Activated naive CD8-positive, alpha-beta T cell treated with anti-CD3 and anti-CD28 coated beads, Interleukin-2, amount 50 U/mL, for 24 hours (primary cell): ENCODE measurements around the gene AKR1E2.

Experiments
- ATAC-seq: fragments of 150-1000 bp; cut with Tn5 transposase; one replicate; pipeline ENCODE4 v1.10.0; 2021
- DNase-seq: peaks from one replicate; pipeline ENCODE4 v3.0.0; 2021
- H3K27ac Mint-ChIP-seq: one replicate; pipeline ENCODE4 v1.8.0; 2021; ENCODE audit warnings: mild to moderate bottlenecking, mixed read lengths
- H3K27me3 Mint-ChIP-seq: one replicate; pipeline ENCODE4 v1.8.0; 2021; ENCODE audit warnings: mixed read lengths
- H3K36me3 Mint-ChIP-seq: one replicate; pipeline ENCODE4 v1.8.0; 2021; ENCODE audit warnings: low read depth, mixed read lengths
- H3K4me1 Mint-ChIP-seq: one replicate; pipeline ENCODE4 v1.8.0; 2021; ENCODE audit warnings: mixed read lengths
- H3K4me3 Mint-ChIP-seq: one replicate; pipeline ENCODE4 v1.8.0; 2021; ENCODE audit warnings: mild to moderate bottlenecking, moderate library complexity, mixed read lengths
- H3K9me3 Mint-ChIP-seq: one replicate; pipeline ENCODE4 v1.8.0; 2021; ENCODE audit warnings: mixed read lengths

AKR1E2 gene

GRCh38 chr10:4845766-4846165 lies 19.8 kb downstream of the AKR1E2 start:
- no peak overlapping the region for H3K27ac Mint-ChIP-seq
- ATAC-seq: no peak
- no peak overlapping the region for H3K4me3 Mint-ChIP-seq
- no peaks in the 10 kb centered on the region for H3K9me3 Mint-ChIP-seq
- H3K36me3 Mint-ChIP-seq: no peaks in the 10 kb centered on the region
- H3K27me3 Mint-ChIP-seq: no peaks in the 10 kb centered on the region
- no peak for DNase-seq
- peaks cover 12% of the 10 kb centered on the region for H3K4me1 Mint-ChIP-seq

GRCh38 chr10:4846775-4847174 lies 20.8 kb downstream of the AKR1E2 start:
- no peak for ATAC-seq
- DNase-seq: no peak
- Mint-ChIP-seq H3K9me3 (no peaks in the 10 kb centered on the region), H3K4me1 (peaks cover 12% of the 10 kb centered on the region), H3K36me3 (no peaks in the 10 kb centered on the region), H3K4me3 (no peak overlapping the region), H3K27ac (no peak overlapping the region), H3K27me3 (no peaks in the 10 kb centered on the region)

- no peaks in the 10 kb centered on the region for H3K27me3 Mint-ChIP-seq
- peaks cover 12% of the 10 kb centered on the region for H3K4me1 Mint-ChIP-seq
- no peak for DNase-seq
- H3K4me3 Mint-ChIP-seq: no peak overlapping the region
- no peak for ATAC-seq
- no peaks in the 10 kb centered on the region for H3K9me3 Mint-ChIP-seq
- H3K36me3 Mint-ChIP-seq: no peaks in the 10 kb centered on the region
- H3K27ac Mint-ChIP-seq: no peak overlapping the region
Observed at GRCh38 chr10:4847561-4848355, 21.8 kb downstream of the AKR1E2 start.

- Mint-ChIP-seq H3K9me3 (no peaks in the 10 kb centered on the region), H3K27me3 (no peaks in the 10 kb centered on the region), H3K36me3 (no peaks in the 10 kb centered on the region), H3K27ac (no peak overlapping the region), H3K4me3 (no peak overlapping the region), H3K4me1 (peaks cover 12% of the 10 kb centered on the region)
- DNase-seq (no peak), ATAC-seq (no peak)
Observed at GRCh38 chr10:4848356-4849041, 22.5 kb downstream of the AKR1E2 start.

- H3K9me3 Mint-ChIP-seq: no peaks in the 10 kb centered on the region
- H3K4me1 Mint-ChIP-seq: peaks cover 12% of the 10 kb centered on the region
- no peak overlapping the region for H3K27ac Mint-ChIP-seq
- no peak for DNase-seq
- no peak for ATAC-seq
- H3K36me3 Mint-ChIP-seq: no peaks in the 10 kb centered on the region
- H3K4me3 Mint-ChIP-seq: no peak overlapping the region
- H3K27me3 Mint-ChIP-seq: no peaks in the 10 kb centered on the region
Observed at GRCh38 chr10:4849042-4849402, 23.0 kb downstream of the AKR1E2 start.

GRCh38 chr10:4849555-4850242 lies 23.7 kb downstream of the AKR1E2 start:
- H3K27ac Mint-ChIP-seq: no peak overlapping the region

GRCh38 chr10:4850397-4850796 lies 24.4 kb downstream of the AKR1E2 start:
- Mint-ChIP-seq H3K36me3 (no peaks in the 10 kb centered on the region), H3K9me3 (no peaks in the 10 kb centered on the region), H3K4me3 (no peak overlapping the region), H3K4me1 (peaks cover 12% of the 10 kb centered on the region), H3K27me3 (no peaks in the 10 kb centered on the region), H3K27ac (no peak overlapping the region)
- no peak for DNase-seq
- ATAC-seq: no peak

More at GRCh38 chr10:4849555-4850242, 23.7 kb downstream of the AKR1E2 start:
- DNase-seq: peak; percentile 88
- no peak overlapping the region for H3K4me3 Mint-ChIP-seq
- peak; percentile 83 for ATAC-seq
- no peaks in the 10 kb centered on the region for H3K27me3 Mint-ChIP-seq
- peaks cover 12% of the 10 kb centered on the region for H3K4me1 Mint-ChIP-seq
- H3K36me3 Mint-ChIP-seq: no peaks in the 10 kb centered on the region
- H3K9me3 Mint-ChIP-seq: no peaks in the 10 kb centered on the region

GRCh38 chr10:4851176-4851575 lies 25.2 kb downstream of the AKR1E2 start:
- H3K4me3 Mint-ChIP-seq: no peak overlapping the region
- H3K27ac Mint-ChIP-seq: no peak overlapping the region
- ATAC-seq (no peak), DNase-seq (no peak)
- H3K9me3 Mint-ChIP-seq: no peaks in the 10 kb centered on the region
- H3K4me1 Mint-ChIP-seq: peaks cover 12% of the 10 kb centered on the region
- H3K36me3 Mint-ChIP-seq: no peaks in the 10 kb centered on the region
- H3K27me3 Mint-ChIP-seq: no peaks in the 10 kb centered on the region

- Mint-ChIP-seq H3K9me3 (no peaks in the 10 kb centered on the region), H3K27ac (no peak overlapping the region), H3K4me3 (no peak overlapping the region), H3K4me1 (peaks cover 12% of the 10 kb centered on the region), H3K36me3 (no peaks in the 10 kb centered on the region), H3K27me3 (peaks cover 1% of the 10 kb centered on the region)
- ATAC-seq (no peak), DNase-seq (no peak)
Observed at GRCh38 chr10:4851846-4852245, 25.8 kb downstream of the AKR1E2 start.

GRCh38 chr10:4865945-4866661 lies 40.1 kb downstream of the AKR1E2 start:
- Mint-ChIP-seq H3K4me3 (no peak overlapping the region), H3K9me3 (no peaks in the 10 kb centered on the region), H3K27ac (no peak overlapping the region), H3K27me3 (peaks cover 3% of the 10 kb centered on the region), H3K36me3 (no peaks in the 10 kb centered on the region), H3K4me1 (no peaks in the 10 kb centered on the region)
- ATAC-seq (no peak), DNase-seq (no peak)

GRCh38 chr10:4867109-4867519 lies 41.1 kb downstream of the AKR1E2 start:
- ATAC-seq (no peak), DNase-seq (no peak)
- Mint-ChIP-seq H3K4me3 (no peak overlapping the region), H3K27me3 (peaks cover 3% of the 10 kb centered on the region), H3K27ac (no peak overlapping the region), H3K9me3 (no peaks in the 10 kb centered on the region), H3K4me1 (no peaks in the 10 kb centered on the region), H3K36me3 (no peaks in the 10 kb centered on the region)

GRCh38 chr10:4867520-4868356 lies 41.7 kb downstream of the AKR1E2 start:
- DNase-seq (no peak), ATAC-seq (no peak)
- no peak overlapping the region for H3K27ac Mint-ChIP-seq
- H3K4me1 Mint-ChIP-seq: no peaks in the 10 kb centered on the region
- H3K9me3 Mint-ChIP-seq: no peaks in the 10 kb centered on the region
- H3K36me3 Mint-ChIP-seq: no peaks in the 10 kb centered on the region
- no peak overlapping the region for H3K4me3 Mint-ChIP-seq
- H3K27me3 Mint-ChIP-seq: peaks cover 8% of the 10 kb centered on the region

- Mint-ChIP-seq H3K27me3 (peaks cover 8% of the 10 kb centered on the region), H3K4me1 (no peaks in the 10 kb centered on the region), H3K27ac (no peak overlapping the region), H3K9me3 (no peaks in the 10 kb centered on the region), H3K4me3 (no peak overlapping the region), H3K36me3 (no peaks in the 10 kb centered on the region)
- DNase-seq: no peak
- no peak for ATAC-seq
Observed at GRCh38 chr10:4868357-4868657, 42.3 kb downstream of the AKR1E2 start.

- DNase-seq (no peak), ATAC-seq (no peak)
- no peaks in the 10 kb centered on the region for H3K9me3 Mint-ChIP-seq
- no peaks in the 10 kb centered on the region for H3K4me1 Mint-ChIP-seq
- H3K27me3 Mint-ChIP-seq: peaks cover 1% of the 10 kb centered on the region
- no peaks in the 10 kb centered on the region for H3K36me3 Mint-ChIP-seq
- no peak overlapping the region for H3K4me3 Mint-ChIP-seq
- H3K27ac Mint-ChIP-seq: no peak overlapping the region
Observed at GRCh38 chr10:4882704-4883078, 56.7 kb downstream of the AKR1E2 start.
